ENCODE results near the gene BCCIP. TPM values are rescaled to one million over a fixed set of nuclear protein-coding genes. Genes with fewer than 3 reads are reported as not detected.

Gene BCCIP
- total RNA-seq, 1 experiment from 2014 or later = 102 TPM

DNA sequence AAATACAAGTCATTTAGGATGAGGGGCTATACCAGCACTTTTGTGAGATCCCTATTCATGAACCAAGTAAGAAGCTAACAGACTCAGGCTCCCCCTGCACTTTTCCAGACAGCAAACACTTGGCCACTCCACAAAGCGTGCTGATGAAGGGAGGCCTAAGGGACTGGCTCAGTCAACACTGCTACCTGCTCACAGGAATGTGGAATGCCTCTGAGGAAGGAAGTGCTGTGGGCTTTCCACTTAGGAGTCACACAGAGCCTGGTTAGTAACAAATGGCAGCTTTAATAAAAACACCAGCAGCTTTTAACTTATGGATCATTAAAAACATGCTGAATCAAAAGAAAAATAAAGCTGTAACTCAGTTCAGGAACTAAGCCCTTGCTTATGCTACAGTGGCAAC lies 15.3 kb upstream of the BCCIP start:
- no peak for ATAC-seq
- Mint-ChIP-seq H3K27ac (no peak overlapping the region), H3K9me3 (no peaks in the 10 kb centered on the region), H3K36me3 (peaks cover 41% of the 10 kb centered on the region), H3K4me3 (no peak overlapping the region), H3K27me3 (ENCODE audit: low read depth) (no peaks in the 10 kb centered on the region), H3K4me1 (peaks cover 8% of the 10 kb centered on the region)
- DNase-seq (ENCODE audit: low spot score) = no peak
- ChIA-PET CTCF (no interaction called here), POLR2A (no interaction called here)
- TF ChIP-seq PRRX2 (CRISPR knock-in tag; IDR thresholded peaks at IDR 0.05) (no peak), ZNF232 (CRISPR knock-in tag; IDR thresholded peaks at IDR 0.05) (no peak)

DNA sequence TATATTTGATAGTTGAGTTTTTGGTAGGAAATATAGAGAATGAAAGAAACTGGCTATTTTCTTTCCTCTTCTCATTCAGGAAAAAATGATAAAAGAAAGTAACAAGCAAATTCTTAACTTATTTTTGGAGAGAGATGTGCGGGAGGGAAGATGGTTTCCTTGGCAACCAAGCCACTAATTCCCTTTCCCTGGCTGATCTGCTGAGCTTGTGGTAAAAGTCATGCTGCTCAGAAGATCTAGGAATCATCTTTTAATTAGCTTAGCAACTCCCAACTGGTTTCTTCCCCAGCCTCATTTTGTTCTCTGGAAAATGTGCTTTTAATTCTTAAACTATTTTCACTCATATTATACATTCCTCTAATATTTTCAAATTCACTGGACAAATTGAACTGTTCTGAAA lies 12.1 kb upstream of the BCCIP start:
- H3K27ac Mint-ChIP-seq = no peak overlapping the region
- no peaks in the 10 kb centered on the region for H3K4me1 Mint-ChIP-seq
- no peaks in the 10 kb centered on the region for H3K9me3 Mint-ChIP-seq
- no peaks in the 10 kb centered on the region for H3K27me3 Mint-ChIP-seq (ENCODE audit: low read depth)
- ATAC-seq (no peak), DNase-seq (ENCODE audit: low spot score) (no peak)
- ChIA-PET CTCF (no interaction called here), POLR2A (no interaction called here)
- TF ChIP-seq OVOL2 (CRISPR knock-in tag; IDR thresholded peaks at IDR 0.05; ENCODE audit: borderline replicate concordance) (no peak), ZNF138 (CRISPR knock-in tag; conservative IDR thresholded peaks at IDR 0.05) (no peak)
- TF ChIP-seq, protein P1, sequence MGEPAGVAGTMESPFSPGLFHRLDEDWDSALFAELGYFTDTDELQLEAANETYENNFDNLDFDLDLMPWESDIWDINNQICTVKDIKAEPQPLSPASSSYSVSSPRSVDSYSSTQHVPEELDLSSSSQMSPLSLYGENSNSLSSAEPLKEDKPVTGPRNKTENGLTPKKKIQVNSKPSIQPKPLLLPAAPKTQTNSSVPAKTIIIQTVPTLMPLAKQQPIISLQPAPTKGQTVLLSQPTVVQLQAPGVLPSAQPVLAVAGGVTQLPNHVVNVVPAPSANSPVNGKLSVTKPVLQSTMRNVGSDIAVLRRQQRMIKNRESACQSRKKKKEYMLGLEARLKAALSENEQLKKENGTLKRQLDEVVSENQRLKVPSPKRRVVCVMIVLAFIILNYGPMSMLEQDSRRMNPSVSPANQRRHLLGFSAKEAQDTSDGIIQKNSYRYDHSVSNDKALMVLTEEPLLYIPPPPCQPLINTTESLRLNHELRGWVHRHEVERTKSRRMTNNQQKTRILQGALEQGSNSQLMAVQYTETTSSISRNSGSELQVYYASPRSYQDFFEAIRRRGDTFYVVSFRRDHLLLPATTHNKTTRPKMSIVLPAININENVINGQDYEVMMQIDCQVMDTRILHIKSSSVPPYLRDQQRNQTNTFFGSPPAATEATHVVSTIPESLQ (CRISPR knock-in tag; IDR thresholded peaks at IDR 0.05) = no peak
- no peak overlapping the region for H3K4me3 Mint-ChIP-seq
- peaks cover 35% of the 10 kb centered on the region for H3K36me3 Mint-ChIP-seq

DNA sequence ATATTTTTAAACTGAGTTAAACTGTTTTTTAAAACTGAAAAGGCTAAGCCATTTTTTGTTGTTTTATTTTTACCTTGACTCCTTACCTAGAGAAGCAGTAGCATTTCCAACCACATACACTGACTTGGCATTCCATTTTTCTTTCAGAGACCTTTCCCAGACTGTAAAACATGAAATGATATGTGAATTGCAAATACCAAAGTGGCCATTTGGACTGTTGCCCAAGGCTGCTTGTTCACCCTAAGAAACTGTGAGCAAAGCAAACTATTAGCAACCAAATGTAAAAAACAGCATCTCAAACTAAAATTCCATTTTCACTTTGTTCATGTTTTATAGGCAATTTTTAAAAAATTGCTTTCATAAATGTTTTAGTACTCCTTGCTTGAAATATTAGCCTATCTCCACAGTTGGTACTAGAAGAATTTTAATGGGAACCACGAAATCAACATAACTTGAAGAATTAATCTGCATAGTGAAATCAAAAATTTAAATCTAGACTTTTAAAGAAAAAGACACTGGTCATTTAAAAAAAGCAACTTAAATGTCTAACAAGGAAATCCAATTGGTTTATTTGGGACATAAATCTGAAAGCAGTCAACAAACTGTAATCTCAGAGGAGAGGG lies 11.1 kb upstream of the BCCIP start:
- ChIA-PET POLR2A (no interaction called here), CTCF (no interaction called here)
- no peak for DNase-seq (ENCODE audit: low spot score)
- H3K9me3 Mint-ChIP-seq = no peaks in the 10 kb centered on the region
- H3K27me3 Mint-ChIP-seq (ENCODE audit: low read depth) = no peaks in the 10 kb centered on the region
- no peak overlapping the region for H3K4me3 Mint-ChIP-seq
- peaks cover 31% of the 10 kb centered on the region for H3K36me3 Mint-ChIP-seq
- ATAC-seq = no peak
- H3K27ac Mint-ChIP-seq = no peak overlapping the region
- H3K4me1 Mint-ChIP-seq = no peaks in the 10 kb centered on the region
- TF ChIP-seq, protein P2, sequence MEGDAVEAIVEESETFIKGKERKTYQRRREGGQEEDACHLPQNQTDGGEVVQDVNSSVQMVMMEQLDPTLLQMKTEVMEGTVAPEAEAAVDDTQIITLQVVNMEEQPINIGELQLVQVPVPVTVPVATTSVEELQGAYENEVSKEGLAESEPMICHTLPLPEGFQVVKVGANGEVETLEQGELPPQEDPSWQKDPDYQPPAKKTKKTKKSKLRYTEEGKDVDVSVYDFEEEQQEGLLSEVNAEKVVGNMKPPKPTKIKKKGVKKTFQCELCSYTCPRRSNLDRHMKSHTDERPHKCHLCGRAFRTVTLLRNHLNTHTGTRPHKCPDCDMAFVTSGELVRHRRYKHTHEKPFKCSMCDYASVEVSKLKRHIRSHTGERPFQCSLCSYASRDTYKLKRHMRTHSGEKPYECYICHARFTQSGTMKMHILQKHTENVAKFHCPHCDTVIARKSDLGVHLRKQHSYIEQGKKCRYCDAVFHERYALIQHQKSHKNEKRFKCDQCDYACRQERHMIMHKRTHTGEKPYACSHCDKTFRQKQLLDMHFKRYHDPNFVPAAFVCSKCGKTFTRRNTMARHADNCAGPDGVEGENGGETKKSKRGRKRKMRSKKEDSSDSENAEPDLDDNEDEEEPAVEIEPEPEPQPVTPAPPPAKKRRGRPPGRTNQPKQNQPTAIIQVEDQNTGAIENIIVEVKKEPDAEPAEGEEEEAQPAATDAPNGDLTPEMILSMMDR (IDR thresholded peaks at IDR 0.05) = no peak
- TF ChIP-seq ELF4 (CRISPR knock-in tag; IDR thresholded peaks at IDR 0.05; ENCODE audit: low read depth) (no peak), FOXJ3 (CRISPR knock-in tag; IDR thresholded peaks at IDR 0.05; ENCODE audit: borderline replicate concordance) (no peak)
- TF ChIP-seq, protein P3, sequence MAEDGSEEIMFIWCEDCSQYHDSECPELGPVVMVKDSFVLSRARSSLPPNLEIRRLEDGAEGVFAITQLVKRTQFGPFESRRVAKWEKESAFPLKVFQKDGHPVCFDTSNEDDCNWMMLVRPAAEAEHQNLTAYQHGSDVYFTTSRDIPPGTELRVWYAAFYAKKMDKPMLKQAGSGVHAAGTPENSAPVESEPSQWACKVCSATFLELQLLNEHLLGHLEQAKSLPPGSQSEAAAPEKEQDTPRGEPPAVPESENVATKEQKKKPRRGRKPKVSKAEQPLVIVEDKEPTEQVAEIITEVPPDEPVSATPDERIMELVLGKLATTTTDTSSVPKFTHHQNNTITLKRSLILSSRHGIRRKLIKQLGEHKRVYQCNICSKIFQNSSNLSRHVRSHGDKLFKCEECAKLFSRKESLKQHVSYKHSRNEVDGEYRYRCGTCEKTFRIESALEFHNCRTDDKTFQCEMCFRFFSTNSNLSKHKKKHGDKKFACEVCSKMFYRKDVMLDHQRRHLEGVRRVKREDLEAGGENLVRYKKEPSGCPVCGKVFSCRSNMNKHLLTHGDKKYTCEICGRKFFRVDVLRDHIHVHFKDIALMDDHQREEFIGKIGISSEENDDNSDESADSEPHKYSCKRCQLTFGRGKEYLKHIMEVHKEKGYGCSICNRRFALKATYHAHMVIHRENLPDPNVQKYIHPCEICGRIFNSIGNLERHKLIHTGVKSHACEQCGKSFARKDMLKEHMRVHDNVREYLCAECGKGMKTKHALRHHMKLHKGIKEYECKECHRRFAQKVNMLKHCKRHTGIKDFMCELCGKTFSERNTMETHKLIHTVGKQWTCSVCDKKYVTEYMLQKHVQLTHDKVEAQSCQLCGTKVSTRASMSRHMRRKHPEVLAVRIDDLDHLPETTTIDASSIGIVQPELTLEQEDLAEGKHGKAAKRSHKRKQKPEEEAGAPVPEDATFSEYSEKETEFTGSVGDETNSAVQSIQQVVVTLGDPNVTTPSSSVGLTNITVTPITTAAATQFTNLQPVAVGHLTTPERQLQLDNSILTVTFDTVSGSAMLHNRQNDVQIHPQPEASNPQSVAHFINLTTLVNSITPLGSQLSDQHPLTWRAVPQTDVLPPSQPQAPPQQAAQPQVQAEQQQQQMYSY (CRISPR knock-in tag; IDR thresholded peaks at IDR 0.05) = no peak
- TF ChIP-seq, protein P4, sequence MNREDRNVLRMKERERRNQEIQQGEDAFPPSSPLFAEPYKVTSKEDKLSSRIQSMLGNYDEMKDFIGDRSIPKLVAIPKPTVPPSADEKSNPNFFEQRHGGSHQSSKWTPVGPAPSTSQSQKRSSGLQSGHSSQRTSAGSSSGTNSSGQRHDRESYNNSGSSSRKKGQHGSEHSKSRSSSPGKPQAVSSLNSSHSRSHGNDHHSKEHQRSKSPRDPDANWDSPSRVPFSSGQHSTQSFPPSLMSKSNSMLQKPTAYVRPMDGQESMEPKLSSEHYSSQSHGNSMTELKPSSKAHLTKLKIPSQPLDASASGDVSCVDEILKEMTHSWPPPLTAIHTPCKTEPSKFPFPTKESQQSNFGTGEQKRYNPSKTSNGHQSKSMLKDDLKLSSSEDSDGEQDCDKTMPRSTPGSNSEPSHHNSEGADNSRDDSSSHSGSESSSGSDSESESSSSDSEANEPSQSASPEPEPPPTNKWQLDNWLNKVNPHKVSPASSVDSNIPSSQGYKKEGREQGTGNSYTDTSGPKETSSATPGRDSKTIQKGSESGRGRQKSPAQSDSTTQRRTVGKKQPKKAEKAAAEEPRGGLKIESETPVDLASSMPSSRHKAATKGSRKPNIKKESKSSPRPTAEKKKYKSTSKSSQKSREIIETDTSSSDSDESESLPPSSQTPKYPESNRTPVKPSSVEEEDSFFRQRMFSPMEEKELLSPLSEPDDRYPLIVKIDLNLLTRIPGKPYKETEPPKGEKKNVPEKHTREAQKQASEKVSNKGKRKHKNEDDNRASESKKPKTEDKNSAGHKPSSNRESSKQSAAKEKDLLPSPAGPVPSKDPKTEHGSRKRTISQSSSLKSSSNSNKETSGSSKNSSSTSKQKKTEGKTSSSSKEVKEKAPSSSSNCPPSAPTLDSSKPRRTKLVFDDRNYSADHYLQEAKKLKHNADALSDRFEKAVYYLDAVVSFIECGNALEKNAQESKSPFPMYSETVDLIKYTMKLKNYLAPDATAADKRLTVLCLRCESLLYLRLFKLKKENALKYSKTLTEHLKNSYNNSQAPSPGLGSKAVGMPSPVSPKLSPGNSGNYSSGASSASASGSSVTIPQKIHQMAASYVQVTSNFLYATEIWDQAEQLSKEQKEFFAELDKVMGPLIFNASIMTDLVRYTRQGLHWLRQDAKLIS (CRISPR knock-in tag; IDR thresholded peaks at IDR 0.05; ENCODE audit: borderline replicate concordance) = no peak
- TF ChIP-seq, protein P5, sequence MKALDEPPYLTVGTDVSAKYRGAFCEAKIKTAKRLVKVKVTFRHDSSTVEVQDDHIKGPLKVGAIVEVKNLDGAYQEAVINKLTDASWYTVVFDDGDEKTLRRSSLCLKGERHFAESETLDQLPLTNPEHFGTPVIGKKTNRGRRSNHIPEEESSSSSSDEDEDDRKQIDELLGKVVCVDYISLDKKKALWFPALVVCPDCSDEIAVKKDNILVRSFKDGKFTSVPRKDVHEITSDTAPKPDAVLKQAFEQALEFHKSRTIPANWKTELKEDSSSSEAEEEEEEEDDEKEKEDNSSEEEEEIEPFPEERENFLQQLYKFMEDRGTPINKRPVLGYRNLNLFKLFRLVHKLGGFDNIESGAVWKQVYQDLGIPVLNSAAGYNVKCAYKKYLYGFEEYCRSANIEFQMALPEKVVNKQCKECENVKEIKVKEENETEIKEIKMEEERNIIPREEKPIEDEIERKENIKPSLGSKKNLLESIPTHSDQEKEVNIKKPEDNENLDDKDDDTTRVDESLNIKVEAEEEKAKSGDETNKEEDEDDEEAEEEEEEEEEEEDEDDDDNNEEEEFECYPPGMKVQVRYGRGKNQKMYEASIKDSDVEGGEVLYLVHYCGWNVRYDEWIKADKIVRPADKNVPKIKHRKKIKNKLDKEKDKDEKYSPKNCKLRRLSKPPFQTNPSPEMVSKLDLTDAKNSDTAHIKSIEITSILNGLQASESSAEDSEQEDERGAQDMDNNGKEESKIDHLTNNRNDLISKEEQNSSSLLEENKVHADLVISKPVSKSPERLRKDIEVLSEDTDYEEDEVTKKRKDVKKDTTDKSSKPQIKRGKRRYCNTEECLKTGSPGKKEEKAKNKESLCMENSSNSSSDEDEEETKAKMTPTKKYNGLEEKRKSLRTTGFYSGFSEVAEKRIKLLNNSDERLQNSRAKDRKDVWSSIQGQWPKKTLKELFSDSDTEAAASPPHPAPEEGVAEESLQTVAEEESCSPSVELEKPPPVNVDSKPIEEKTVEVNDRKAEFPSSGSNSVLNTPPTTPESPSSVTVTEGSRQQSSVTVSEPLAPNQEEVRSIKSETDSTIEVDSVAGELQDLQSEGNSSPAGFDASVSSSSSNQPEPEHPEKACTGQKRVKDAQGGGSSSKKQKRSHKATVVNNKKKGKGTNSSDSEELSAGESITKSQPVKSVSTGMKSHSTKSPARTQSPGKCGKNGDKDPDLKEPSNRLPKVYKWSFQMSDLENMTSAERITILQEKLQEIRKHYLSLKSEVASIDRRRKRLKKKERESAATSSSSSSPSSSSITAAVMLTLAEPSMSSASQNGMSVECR (CRISPR knock-in tag; IDR thresholded peaks at IDR 0.05; ENCODE audit: borderline replicate concordance) = no peak
- TF ChIP-seq, protein P6, sequence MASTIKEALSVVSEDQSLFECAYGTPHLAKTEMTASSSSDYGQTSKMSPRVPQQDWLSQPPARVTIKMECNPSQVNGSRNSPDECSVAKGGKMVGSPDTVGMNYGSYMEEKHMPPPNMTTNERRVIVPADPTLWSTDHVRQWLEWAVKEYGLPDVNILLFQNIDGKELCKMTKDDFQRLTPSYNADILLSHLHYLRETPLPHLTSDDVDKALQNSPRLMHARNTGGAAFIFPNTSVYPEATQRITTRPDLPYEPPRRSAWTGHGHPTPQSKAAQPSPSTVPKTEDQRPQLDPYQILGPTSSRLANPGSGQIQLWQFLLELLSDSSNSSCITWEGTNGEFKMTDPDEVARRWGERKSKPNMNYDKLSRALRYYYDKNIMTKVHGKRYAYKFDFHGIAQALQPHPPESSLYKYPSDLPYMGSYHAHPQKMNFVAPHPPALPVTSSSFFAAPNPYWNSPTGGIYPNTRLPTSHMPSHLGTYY (CRISPR knock-in tag; IDR thresholded peaks at IDR 0.05) = no peak

Measured in WTC11 (cell line).